MV-4-11 (cell line): ENCODE data around the gene TMEM258.

Source experiments
- DNase-seq: peaks from one replicate; lab custom pipeline; 2025; lab: John Stamatoyannopoulos, UW

Gene TMEM258

DNA sequence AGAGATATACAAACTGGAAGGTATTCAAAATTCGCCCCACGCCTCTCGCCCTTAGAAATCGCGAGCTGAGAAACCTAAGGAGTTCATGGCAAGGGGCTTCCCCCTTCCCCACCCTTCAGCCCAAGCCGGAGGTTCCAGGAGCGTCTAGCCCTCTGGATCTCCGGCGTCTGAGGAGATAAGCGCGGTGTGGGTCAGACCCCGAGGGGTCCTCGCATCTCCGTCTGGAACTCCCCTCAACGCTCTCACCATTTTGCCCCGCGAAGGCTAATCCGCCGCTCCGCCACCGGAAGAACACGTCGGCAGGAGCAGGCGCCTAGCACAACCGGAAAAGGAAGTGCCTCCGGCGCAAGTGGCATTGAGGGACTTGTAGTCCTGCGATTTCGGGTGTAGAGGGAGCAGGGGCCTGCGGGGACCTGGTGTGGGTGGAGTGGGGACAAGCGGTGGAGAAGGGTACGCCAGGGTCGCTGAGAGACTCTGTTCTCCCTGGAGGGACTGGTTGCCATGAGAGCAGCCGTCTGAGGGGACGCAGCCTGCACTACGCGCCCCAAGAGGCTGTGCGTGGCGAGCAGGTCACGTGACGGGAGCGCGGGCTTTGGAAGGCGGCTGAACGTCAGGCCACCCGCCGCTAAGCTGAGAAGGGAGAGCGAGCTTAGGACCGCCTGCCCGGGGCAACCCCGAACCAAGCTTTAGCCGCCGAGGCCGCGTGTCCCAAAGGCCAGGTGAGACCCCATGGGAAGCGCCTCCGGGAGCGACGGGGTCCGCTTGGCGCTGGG, at the start of gene TMEM258, which contains the start of gene FEN1:
Gene TMEM258, minus strand, starts transcription at position 290 of the 773 bp plus-strand sequence. Its CDS starts 41 bp downstream, at position 249.
Gene FEN1, plus strand, starts transcription at position 602 of the 773 bp plus-strand sequence. CDS start 2,451 bp downstream, outside the sequence.
- peak; percentile 90 for DNase-seq

DNA sequence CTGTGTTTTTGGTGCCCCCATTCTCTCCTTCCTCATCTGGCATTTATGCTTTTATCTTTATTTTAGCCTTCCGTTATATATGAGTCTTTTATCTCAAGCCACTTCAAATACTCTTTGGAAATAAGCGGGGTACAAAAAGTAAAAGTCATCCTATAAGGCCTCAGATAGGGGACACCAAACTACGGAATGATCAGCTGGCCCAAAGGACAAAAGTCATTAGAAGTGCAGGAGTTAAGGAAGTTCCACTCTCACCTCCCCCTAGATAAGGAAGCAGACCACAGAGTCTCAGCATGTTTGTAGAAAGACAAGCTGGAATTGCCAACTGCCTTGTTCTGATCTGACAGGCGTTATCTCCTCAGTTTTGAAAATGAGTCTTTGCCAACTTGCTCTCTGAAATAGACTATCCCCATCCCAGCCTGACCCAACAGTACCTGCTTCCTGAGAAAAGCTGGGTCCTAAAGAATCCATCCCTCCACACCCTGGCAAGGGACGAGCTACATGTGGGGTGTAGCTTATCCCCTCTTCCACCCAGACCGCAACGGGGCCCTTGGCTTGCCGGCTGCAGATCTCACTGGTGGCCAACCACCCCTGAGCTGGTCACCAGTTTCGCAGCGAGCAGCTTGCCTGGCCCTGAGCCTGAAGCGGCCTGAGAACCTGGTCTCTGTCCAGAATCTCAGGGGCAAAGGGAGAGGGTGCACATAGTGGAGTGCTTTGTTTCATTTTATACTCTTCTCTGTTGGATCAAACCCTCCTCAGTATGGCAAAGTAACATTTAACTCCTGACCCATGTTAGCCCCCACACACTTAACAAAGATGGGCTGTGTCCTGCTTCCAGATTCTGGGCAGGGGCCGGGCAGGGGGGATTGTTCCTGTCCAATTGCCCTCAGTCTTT, 49.5 kb upstream of the TMEM258 start:
- no peak for DNase-seq

DNA sequence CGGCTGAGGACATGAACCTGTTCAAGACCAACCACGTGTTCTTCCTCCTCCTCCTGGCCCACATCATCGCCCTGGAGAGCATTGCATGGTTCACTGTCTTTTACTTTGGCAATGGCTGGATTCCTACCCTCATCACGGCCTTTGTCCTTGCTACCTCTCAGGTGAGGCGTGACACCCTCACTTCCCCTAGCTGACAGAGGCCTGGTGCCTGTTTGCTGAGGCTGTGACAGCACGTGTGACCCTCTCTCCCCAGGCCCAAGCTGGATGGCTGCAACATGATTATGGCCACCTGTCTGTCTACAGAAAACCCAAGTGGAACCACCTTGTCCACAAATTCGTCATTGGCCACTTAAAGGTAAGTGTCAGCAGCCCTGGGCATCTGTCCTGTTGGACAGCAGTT, 48.0 kb upstream of the TMEM258 start:
- DNase-seq, result no peak

DNA sequence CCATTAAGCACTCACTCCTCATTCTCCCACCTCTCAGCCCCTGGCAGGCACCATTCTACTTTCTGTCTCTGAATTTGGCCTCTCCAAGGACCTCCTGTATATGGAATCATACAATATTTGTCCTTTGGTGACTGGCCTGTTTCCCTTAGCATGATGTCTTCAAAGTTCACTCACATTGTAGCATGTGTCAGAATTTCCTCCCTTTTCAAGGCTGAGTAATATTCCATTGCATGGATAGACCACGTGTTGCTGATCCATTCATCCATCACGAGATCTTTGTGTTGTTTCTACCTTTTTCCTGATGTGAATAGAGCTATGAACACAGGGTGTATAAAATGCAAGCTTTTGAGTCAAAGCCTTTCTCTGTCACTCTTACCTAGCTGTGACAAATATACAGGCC, 47.3 kb upstream of the TMEM258 start:
- no peak for DNase-seq

DNA sequence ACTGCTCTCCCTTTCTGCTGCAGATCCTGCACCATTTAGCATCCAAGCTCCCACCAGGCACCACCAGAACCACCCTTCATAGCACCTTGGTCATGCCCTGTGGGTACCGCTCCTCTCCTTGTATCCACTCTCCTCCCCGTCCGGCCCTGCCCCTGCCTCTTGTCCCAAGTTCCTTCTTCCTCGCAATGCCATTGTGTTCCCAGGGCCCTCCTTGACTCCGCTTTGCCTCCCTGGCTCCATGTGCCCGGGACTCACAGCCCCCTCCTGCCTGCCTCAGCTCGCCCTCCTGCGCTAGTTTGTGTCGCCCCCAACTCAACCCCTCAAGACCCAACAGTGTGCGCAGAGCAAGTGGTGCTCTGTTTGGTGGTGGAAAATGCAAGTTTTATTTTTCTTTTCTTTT, 46.5 kb upstream of the TMEM258 start:
- DNase-seq, result no peak

DNA sequence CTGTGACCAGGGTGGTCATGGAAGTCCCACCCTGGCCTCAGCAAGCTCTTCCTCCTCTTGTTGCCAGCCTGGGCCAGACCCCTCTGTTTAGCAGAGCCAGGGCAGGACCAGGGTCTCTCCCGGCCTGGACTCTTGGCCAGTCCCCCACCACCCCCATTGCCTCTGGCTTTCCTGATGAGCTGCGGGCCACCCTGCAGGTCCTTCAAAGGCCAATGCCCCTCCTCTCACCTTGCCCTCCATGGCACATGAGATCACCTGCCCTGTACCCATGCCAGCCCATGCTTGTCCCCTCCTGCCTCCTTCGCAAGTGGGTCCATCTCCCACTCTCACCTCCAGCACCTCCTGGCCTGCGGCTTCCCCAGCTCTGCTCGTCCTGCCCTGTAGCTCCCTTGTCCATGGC, 46.1 kb upstream of the TMEM258 start:
- DNase-seq, result no peak

DNA sequence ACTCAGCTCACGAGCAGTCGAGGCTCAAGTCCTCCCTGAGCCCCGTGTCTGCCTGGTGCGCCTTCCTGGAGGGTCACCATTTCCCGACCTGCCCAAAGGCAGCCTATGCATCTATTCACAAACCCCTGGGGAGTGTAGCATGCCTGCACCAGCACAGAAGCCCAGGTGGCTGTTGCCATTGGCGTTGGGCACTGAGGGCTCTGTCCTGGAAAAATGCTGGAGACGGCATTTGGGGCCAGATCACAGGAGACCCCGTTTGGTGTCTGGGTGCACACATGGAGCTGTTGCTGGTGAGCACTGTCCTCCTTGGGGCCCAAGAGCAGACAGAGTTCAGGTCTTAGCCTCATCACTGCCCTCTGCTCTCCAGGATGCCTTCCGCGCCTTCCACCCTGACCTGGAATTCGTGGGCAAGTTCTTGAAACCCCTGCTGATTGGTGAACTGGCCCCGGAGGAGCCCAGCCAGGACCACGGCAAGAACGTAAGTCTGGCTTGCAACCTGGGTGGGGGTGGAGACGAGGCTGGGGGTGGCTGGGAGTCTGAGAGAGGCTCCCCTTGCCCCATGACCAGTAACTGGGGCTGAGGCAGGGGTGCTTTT, 45.1 kb upstream of the TMEM258 start:
- DNase-seq, result no peak

DNA sequence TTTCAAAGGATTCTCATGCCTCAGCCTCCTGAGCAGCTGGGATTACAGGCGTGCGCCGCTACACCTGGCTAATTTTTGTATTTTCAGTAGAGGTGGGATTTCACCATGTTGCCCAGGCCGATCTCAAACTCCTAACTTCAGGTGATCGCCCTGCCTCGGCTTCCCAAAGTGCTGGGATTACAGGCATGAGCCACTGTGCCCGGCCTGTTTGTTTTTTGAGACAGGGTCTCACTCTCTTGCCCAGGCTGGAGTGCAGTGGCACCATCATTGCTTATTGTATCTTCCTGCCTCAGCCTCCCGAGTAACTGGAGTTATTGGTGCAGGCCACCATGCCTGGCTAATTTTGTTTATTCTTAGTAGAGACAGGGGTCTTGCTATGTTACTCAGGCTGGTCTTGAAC, 43.8 kb upstream of the TMEM258 start:
- DNase-seq, result no peak

DNA sequence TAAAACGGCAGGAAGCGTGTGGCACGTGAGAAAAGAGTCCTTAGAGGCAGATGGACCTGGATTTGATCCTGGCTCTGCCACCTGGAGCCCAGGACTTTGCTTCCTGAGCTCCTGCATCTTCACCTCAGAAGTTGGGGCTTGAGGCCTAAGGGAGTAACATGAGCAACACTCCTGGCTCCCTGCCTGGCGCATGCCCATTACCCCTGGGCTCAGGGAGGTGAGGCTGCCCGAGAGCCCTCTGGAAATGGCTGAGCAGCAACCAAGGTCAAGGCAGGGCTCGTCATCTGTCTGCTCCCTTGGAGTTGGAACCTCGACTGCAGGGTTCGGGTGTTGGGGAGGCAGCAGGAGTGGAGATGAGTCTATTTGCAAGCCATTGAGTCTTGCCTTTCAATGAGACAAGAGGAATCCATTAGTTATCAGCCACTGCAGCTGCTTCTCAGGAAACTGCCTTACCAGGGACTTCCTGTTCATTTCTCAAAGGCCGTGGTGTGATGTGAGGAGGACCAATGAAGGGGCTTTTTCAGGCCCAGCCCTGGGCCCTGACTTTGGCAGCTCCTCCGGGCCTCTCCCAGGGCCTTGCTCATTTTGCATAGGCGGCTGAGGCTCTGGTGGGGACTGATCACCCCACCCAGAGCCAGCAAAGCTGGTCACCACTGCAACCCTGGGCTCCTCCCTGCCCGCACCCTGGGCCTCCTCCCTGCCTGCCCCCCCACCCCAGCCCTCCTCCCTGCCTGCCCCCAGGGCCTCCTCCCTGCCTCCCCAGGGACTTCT, 42.1 kb upstream of the TMEM258 start:
- DNase-seq, result peak; percentile 73

DNA sequence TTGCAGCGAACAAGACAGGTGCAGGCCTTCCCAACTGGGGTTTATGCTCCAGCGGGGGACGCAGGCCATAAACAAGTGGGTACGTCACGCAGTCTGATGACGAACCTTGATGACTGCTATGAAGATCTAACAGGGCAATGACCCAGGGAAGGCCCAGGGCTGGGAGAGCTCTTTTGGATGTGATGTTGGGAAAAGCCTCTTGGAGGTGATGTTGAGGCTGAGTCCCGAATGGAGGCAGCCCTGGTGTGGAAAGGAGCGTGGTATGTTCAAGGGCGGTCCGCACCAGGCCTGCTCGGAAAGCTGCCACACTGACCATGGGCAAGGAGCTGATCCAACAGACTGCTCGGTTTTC, 41.5 kb upstream of the TMEM258 start:
- no peak for DNase-seq

DNA sequence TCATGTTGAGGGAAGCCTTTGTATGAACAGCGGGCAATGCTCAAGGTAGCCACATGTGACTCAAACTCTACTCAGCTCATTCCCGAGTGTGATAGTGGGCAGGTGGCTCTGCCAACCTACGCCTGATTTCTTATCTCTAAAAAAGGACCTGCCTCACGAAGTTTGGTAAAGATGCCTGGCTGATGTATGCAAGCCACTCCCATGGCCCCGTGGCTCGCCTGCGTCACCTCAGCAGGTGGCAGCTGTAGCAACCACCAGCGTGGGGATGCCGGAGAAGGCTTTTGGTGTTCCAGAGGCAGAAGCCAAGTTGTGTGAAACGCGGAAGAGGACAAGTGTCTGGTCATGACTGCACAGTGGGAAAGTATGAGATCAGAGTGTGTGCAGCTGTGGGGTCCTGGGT, 41.1 kb upstream of the TMEM258 start:
- no peak for DNase-seq

DNA sequence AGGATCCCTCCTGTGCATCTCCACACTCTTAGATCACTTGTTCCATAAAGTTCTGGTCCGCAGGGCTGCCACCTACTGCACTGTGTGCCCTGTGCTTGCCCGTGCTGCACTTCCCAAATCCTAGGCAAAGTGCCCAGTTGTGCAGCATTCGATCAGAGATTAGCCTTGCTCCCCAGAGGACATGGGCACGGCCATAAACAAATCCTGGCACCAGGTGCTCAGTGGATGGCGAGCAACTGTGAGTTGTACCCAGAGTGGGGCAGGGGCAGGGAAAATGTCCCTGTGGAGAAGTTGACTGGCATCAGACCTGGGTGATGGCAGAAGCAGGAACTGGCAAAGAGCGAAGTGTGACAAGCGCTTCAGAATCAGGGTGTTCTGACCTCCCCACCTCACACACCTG, 40.4 kb upstream of the TMEM258 start:
- DNase-seq, result no peak

DNA sequence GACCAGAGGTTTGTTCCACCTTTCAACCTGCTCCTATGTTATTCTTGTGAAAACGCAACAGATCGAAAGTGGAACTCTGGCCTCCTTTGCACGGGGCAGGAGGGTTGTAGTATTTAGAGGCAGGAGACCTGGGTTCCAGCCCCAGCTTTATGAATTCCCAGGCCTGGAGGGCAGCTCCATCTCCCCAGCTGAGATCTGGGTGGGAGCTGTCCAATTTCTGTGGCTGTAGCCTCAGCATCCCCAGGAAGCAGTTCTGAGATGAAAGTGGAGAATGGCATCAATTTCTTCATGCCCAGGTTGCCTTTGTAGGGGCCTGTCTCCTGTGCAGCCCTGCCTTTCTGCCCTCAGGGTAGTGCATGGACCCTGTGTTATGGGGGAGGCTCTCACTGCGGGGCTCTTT, 39.8 kb upstream of the TMEM258 start:
- DNase-seq, result no peak

DNA sequence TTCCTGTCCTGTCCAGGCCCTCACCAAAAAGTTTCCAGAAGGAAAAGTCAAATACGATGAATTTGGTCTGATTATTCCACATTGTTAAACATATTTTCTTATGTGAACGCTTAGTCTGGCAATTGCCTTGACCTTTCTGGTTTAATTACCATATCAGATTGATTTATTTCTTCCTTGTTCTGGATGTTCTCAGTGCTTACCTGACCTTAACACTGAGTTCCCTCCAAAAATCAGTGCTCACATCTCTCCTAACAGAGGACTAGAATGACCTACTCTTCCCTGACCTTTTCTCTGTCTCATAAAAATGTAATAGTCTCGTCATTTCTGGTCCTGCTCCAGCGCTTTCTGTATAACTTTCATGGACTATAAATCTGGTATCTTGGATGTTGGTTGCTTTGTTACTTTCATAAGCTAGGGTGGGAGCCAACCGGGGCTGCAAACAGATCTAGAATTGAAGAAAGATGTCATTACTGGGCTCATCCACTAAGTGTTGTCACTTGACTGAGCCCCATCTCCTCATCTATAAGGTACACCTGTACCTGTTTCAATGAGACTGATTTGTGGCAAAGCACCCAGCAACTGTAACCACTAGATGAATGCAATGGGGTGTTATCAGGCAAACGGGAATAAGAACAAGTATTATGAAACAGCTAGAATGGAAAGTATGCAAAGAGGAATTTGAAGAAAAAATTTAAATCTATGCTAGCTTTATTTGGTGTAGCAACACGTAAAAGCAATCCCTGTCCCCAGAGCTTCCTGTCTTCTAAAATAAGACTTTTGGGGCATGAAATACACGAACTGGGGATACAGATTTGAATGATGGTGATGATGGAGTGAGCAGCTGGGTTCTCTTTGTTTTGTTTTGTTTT, 38.1 kb upstream of the TMEM258 start:
- peak; percentile 49 for DNase-seq

DNA sequence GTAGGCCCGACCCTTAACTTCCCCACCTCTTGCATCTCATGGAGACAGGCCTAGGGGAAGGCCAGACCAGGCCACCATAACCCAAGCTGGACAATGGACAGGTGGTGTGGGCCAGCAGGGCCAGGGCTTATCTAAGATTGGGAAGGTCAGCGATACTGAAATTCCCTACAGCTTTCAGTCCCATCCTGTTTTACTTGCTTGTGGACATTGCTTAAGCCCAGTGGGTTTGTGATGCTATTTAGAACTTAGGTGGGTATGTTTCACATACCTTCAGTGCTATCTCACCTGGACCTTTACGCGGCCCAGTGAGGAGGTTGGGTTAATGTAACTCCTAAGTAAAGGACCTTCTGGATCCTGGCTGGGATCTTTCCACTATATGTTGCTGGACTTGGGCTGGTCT, 37.4 kb upstream of the TMEM258 start:
- DNase-seq, result no peak

DNA sequence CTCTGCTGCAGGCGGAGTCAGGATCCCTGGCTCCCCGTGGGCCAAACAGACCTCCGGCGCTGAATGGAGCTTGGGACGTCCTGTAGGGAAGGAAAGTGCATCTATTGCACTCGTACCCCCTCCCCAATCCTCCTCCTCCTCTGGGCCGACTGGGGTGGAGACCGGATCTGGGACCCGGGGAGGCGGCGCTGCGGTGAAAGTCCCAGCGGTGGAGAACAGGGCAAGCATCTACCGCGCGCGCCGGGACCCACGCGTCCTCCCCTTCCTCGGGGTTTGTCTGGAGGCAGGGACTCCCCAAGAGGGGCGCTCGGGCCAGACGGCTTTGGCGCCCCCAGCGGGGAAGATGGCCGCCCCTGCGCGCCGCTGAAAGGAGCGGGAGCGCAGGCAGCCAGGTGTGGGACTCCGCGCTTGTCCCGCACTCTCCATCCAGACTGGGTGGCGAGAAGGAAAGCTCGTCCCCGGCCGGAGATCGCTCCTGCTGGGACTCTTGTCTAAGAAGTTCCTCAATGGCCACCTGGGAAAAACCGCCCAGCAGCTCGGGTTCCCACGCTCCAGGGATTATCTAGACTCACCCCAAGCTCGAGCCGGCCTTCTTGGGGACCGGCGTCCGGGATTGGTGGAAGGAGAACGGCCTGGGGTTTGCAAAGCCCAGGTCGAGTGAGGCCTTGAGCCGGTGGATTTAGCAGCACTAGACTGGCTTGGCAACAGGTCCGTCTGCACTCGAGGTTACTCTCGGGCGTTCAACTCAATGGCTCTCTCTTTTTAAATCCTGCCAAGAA, 36.4 kb upstream of the TMEM258 start:
- peak; percentile 14 for DNase-seq

DNA sequence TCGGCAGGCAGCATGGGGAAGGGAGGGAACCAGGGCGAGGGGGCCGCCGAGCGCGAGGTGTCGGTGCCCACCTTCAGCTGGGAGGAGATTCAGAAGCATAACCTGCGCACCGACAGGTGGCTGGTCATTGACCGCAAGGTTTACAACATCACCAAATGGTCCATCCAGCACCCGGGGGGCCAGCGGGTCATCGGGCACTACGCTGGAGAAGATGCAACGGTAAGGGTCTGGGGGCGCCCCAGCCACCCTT, 35.9 kb upstream of the TMEM258 start:
- DNase-seq, result no peak

DNA sequence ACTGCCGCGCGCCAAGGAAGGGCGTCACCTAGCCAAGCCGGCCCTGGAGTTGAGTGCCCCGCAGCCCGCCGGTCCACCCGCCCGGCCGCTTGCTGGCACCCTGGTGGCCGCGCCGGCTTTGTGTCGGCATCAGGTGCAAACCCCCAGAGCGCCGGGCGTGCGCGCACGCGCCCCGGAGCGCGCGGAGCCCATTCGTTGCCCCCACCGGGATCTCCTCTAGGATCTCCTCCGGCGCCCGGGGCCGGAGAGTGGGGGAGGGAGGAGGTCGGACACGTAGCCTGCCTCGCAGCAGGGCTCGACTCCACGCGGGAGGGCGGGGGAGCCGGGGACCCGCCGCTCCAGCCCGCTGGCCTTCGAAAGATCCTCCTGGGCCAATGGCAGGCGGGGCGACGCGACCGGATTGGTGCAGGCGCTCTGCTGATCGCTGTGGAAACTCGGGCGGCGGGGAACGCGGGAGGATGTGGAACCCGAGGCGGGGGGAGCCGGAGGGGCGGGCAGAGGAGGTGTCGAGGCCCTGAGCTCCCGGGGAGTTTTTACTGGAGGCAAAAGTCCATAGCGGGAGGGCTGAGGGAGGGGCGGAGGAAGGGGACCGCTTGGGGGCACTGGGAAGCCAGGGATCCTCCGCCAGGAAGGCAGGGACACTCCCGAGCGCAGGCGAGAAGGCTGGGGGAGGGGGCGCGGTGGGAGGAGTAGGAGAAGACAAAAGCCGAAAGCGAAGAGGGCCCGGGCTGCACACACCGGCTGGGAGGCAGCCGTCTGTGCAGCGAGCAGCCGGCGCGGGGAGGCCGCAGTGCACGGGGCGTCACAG, 35.4 kb upstream of the TMEM258 start, which contains the start of gene FADS2:
Gene FADS2, plus strand, starts transcription at position 730 of the 808 bp plus-strand sequence. CDS start 91 bp downstream, outside the sequence.
- peak; percentile 89 for DNase-seq

DNA sequence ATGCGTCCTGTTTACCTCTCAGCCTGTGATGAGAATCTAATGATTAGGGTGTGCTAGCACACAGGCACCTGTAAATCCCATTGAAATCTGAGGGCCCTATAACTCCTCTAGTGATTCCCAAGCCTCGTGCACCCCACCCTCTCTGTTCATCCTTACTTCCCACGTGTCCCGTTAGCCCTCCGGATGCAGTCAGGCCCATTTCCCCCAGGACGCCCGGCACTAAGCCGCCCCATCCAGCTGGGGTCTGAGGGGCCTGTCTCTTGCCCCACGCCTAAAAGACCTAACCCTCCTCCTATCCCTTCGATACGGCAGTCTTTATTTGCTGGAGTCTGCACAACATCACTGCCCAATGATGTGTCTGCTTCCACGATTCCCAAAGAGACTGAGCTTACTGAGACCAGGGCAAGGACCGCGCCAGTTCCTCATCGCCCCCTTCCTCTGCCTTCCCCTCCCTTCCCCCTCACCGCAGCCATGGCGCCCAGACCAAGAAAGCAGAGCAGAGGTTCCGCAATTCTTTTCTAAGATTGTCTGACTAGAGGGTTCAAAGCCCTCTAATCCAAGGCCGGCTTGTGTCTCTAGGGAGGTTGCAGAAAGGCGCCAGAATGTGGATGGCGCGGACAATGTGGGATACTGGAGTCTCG, 34.7 kb upstream of the TMEM258 start:
- peak; percentile 65 for DNase-seq
